Natural killer cell treated with Interleukin-12 subunit alpha and Interleukin-12 subunit beta and Interleukin-15 and Interleukin-18, amount 100 ng/mL, for 72 hours (primary cell): ENCODE results near the gene SLC16A4. TPM values are rescaled to one million over a fixed set of nuclear protein-coding genes. Genes with fewer than 3 reads are reported as not detected.
"Not testable (repeated sequence)": the region's sequence is repeated elsewhere in the genome, so short reads cannot be mapped to it uniquely, and the experiment has no call there.

ENCODE experiments used
- ATAC-seq, 2 donors: fragments of 150-1000 bp; cut with Tn5 transposase in 1 of 2; sonication (Bioruptor Pico), chemical (Tn5 transposase) in 1 of 2; 2 replicates each; pipeline ENCODE4 v1.10.0; 2021
- DNase-seq: peaks from one replicate; pipeline ENCODE4 v3.0.0; 2022; ENCODE audit warnings: low spot score
- H3K27ac Mint-ChIP-seq, 2 donors: 1 replicate in 1 of 2; 2 replicates in 1 of 2; pipeline ENCODE4 v1.8.0; 2022; ENCODE audit warnings: mixed read lengths in 2 of 2, mild to moderate bottlenecking in 1 of 2, moderate library complexity in 1 of 2
- H3K27me3 Mint-ChIP-seq, 2 donors: 1 replicate in 1 of 2; 2 replicates in 1 of 2; pipeline ENCODE4 v1.8.0; 2022; ENCODE audit warnings: mixed read lengths in 2 of 2
- H3K36me3 Mint-ChIP-seq: one replicate; pipeline ENCODE4 v1.8.0; 2022; ENCODE audit warnings: mixed read lengths
- H3K4me1 Mint-ChIP-seq, 2 donors: 1 replicate in 1 of 2; 2 replicates in 1 of 2; pipeline ENCODE4 v1.8.0; 2022; ENCODE audit warnings: low read depth in 2 of 2, mixed read lengths in 2 of 2, mild to moderate bottlenecking in 1 of 2
- H3K4me3 Mint-ChIP-seq: one replicate; pipeline ENCODE4 v1.8.0; 2022; ENCODE audit warnings: mixed read lengths
- H3K9me3 Mint-ChIP-seq: 2 replicates; pipeline ENCODE4 v1.8.0; 2022; ENCODE audit warnings: mixed read lengths
- total RNA-seq, 2 donors: library from RNA; stranded (reverse); gene quantifications; one replicate each; pipeline ENCODE4 v1.2.3, GENCODE V29; 2022

The SLC16A4 gene
- total RNA-seq, 2 donors from 2014 or later, result 0.48 TPM; not detected in 1

DNA sequence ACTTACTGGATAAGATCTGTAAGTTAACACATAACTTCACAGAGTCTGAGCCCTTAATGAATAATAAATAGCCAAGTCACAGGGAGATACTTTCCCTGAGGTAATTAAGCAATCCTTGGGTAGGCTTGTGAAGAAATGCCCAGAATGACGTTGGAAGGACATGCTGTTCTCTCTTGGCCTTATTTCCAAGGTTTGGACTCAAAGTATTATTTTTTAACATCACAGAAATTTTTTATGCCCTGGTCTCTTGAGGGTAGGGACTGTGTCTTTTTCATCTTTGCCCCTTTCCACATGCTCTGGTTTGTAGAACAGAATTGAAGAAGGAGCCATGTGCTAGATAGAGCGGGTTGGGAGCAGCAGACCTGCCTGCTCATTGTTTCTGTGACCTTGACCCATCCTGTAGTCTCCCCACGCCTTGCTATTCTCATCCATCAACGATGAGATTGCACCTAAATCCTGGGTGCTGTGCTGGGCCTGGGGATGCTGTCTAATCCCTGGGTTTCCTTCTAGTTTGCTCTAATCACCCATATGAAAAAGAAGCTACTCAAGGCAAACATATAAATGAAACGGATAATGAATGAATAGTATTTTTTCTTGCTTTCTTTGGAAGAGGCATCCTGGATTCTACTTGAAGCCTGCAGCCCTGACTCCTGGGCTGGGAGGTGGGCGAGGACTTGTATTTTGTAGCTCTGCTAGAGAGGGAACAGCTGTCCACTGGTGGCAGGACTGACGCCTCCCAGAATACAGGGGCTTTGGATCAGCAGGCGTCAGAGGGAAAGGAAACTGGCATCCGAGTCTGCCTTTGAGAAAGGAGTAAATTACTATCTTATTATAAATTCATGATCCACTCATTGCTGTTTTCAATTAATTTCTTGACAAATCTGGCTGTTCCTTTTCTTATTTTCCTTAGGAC lies 34.1 kb upstream of the SLC16A4 start:
- no peaks in the 10 kb centered on the region for H3K9me3 Mint-ChIP-seq
- no peak overlapping the region for H3K27ac Mint-ChIP-seq
- no peaks in the 10 kb centered on the region for H3K4me1 Mint-ChIP-seq

DNA sequence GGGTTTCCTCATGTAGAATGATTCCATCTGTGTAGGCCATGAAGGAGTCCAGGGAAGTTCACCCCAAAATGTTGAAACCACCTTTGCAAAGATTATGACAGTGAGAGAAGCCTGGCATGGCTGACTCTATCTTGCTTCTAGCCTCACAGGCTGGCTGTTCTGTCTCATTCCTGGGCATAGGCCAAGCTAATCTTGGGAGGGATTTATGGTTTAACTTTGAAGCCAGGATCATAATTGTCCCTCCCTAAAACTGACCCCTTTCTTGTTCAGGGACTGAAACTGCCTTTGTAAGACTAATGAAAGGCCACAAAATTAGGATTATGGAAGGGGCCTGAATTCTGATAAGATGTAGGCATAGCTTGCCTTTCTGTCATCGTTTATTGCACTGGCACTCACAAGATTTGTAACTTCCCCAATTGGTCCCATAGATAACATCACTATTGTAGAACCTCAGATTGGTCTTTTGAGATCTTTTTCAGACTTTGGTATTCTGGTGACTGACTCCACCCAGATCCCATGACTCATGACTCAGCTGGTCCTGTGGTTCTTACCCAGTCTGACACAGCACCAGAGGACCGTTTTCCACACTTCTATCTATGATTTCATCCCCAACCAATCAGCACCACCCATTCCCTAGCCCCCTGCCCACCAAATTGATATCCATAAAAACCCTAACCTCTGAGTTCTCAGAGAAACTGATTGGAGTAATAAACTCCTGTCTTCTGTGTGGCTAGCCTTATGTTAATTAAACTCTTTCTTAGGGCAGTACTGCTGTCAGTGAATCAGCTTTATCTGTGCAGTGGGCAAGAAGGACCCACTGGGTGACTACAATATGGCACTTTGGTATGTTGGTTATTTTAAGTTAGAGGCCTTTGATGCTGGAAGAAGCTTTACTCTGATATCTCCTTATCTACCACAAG lies 30.3 kb upstream of the SLC16A4 start:
- no peak overlapping the region for H3K4me3 Mint-ChIP-seq
- H3K36me3 Mint-ChIP-seq, result no peaks in the 10 kb centered on the region
- ATAC-seq (peak in 1 of 2 donors; percentile 77), DNase-seq (no peak)
- H3K9me3 Mint-ChIP-seq, result no peaks in the 10 kb centered on the region
- H3K4me1 Mint-ChIP-seq, result no peaks in the 10 kb centered on the region
- no peak overlapping the region for H3K27ac Mint-ChIP-seq
- peaks cover 0 to 4% of the 10 kb centered on the region in 2 donors for H3K27me3 Mint-ChIP-seq

More for the DNA sequence above, 34.1 kb upstream of the SLC16A4 start:
- DNase-seq (no peak), ATAC-seq (no peak)
- no peak overlapping the region for H3K4me3 Mint-ChIP-seq
- H3K36me3 Mint-ChIP-seq, result no peaks in the 10 kb centered on the region
- H3K27me3 Mint-ChIP-seq, result peaks cover 4 to 6% of the 10 kb centered on the region in 2 donors

DNA sequence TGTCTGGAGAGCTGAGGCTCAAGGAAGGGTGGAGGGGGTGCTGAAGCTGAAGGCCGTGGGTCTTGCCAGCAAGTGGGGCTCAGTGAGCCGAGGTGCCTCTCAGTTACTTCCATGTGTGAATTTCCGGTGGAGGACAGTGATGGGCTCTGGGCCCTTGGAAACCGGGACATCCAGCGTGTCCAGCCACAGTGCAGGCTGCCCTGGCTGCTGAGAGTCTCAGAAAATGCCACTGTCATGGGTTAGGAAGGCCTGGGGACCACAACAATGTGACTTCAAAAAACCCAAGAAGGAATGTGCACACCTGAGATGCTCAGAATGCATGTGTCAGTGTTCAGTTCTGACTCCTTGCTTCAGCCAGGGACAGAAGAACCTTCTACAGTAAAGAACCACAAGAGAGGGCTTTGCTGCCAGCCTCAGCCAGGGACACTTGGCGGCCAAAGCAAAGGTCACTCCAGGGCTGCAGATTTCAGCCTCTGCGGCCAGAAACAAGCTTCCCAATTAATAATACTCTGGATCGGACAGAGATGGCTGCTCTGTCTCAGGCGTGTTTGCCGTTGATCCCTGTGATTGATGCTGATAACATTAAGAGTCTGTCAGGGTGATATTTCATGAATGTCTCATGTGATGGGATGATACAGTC lies 29.3 kb upstream of the SLC16A4 start:
- Mint-ChIP-seq H3K27ac (no peak overlapping the region), H3K4me3 (no peak overlapping the region), H3K36me3 (no peaks in the 10 kb centered on the region), H3K9me3 (no peaks in the 10 kb centered on the region), H3K27me3 (peaks cover 0 to 4% of the 10 kb centered on the region in 2 donors), H3K4me1 (no peaks in the 10 kb centered on the region)
- ATAC-seq (no peak), DNase-seq (no peak)

DNA sequence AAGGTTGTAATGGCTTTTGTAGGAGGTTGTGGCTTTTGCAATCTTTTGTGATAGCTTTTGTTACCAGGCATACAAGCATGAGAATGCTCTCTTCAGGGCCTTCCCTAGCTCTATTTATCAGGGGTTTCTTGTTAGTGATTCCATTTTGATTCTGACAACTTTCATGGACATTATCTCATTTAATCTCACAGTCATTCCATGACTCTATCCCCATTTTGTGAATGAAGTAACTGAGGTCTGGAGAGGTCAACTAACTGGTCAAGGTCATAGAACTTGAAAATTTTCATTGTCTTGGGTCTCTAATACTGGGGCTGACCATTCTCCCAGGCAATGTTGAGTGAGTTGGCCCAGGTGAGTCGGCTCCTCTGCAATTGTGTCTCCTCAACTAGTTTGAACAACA lies 27.9 kb upstream of the SLC16A4 start:
- no peaks in the 10 kb centered on the region for H3K4me1 Mint-ChIP-seq
- no peak overlapping the region for H3K27ac Mint-ChIP-seq
- H3K36me3 Mint-ChIP-seq, result no peaks in the 10 kb centered on the region
- DNase-seq (no peak), ATAC-seq (no peak)
- H3K27me3 Mint-ChIP-seq, result peaks cover 0 to 2% of the 10 kb centered on the region in 2 donors
- H3K9me3 Mint-ChIP-seq, result no peaks in the 10 kb centered on the region
- H3K4me3 Mint-ChIP-seq, result no peak overlapping the region

DNA sequence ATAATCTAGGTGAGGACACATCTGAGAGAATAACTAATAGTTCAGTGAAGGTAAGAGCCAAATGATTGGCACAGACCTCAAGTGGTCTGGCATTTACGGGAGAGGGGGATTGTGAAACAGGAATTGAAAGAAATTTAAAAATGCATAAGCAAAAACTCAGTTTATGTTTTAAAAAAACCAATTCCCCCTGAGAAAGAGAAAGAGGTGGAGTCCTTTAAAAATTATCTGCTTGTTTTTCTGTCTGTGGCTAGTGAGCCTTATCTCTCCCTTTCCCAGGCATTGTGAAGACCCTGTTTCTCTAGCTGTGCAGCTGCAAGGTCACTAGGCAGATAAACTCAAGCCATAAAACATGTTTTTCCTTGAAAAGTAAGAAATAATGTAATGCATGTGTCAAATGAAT lies 22.2 kb upstream of the SLC16A4 start:
- not testable (repeated sequence) for H3K4me3 Mint-ChIP-seq, H3K9me3 Mint-ChIP-seq, ATAC-seq, H3K27ac Mint-ChIP-seq, H3K4me1 Mint-ChIP-seq, H3K27me3 Mint-ChIP-seq, H3K36me3 Mint-ChIP-seq, DNase-seq

DNA sequence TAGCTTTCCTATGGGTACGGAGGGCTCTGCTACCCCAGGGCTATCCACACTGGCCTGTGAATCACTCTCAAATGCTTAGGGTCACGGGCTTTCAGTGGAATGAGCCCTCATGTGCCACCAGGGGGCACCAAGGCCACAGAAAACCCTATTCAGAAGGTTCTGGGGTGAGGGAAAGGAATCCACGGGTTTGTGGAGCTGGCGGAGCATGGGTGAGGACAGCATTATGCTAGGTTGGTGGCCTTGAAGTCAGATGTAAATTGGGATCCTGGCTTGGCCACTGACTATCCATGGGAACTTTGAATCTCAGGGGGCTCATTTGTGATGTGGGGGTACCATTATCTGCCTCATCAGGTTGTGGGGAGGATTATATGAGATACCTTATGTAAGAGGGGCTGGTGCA lies 21.8 kb upstream of the SLC16A4 start:
- DNase-seq (no peak), ATAC-seq (peak in 1 of 2 donors; percentile 57)
- no peaks in the 10 kb centered on the region for H3K9me3 Mint-ChIP-seq
- no peaks in the 10 kb centered on the region for H3K27me3 Mint-ChIP-seq
- no peak overlapping the region for H3K27ac Mint-ChIP-seq
- H3K36me3 Mint-ChIP-seq, result peaks cover 2% of the 10 kb centered on the region
- no peak overlapping the region for H3K4me3 Mint-ChIP-seq
- peaks cover 6 to 12% of the 10 kb centered on the region in 2 donors for H3K4me1 Mint-ChIP-seq

DNA sequence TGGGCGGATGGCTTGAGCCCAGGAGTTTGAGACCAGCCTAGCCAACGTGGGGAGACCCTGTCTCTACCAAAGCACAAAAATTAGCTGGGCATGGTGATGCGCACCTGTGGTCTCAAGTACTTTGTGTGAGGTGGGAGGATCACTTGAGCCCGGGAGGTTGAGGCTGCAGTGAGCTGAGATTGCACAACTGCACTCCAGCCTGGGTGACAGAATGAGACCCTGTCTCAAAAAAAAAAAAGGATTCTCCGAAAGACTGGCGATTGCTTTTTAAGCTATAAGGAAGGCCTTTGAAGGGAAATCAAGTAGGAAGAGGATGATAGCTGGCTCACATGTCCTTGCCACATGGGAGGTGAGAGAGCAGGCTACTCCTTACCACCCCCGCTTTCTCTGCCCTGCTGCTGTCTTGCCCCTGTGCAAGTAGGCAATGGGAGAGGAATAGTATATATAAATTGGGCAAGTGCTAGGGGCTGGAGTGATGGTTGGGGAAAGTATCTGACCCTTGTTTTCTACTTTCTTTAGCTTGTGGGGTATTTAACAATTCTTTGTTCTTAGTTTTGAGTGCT lies 20.4 kb upstream of the SLC16A4 start:
- Mint-ChIP-seq H3K27me3 (no peaks in the 10 kb centered on the region), H3K9me3 (no peaks in the 10 kb centered on the region), H3K4me3 (no peak overlapping the region), H3K36me3 (peaks cover 6% of the 10 kb centered on the region), H3K27ac (no peak overlapping the region), H3K4me1 (peaks cover 9 to 18% of the 10 kb centered on the region in 2 donors)
- DNase-seq, result no peak
- no peak for ATAC-seq

DNA sequence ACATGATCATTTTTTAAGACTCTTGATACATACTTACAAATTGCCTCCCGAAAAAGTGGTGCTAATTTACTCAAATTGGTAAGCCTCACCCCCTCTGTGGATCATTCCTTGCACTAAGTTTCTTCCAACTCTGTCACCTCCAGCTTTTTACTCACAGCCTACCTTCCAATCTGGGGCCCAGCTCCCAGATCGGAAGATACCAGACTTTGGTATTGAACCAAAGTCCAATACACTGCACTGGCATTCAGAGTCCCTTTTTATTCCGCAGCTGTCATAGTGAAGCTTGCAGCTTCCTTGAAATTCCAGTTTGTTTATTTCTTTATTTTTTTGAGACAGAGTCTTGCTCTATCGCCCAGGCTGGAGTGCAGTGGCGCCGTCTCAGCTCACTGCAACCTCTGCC lies 18.5 kb upstream of the SLC16A4 start:
- H3K36me3 Mint-ChIP-seq, result peaks cover 6% of the 10 kb centered on the region
- no peaks in the 10 kb centered on the region for H3K9me3 Mint-ChIP-seq
- peak overlapping the region; percentile 99 for H3K4me3 Mint-ChIP-seq
- no peaks in the 10 kb centered on the region for H3K27me3 Mint-ChIP-seq
- no peak overlapping the region for H3K27ac Mint-ChIP-seq
- peaks cover 11 to 22% of the 10 kb centered on the region in 2 donors for H3K4me1 Mint-ChIP-seq
- ATAC-seq (no peak), DNase-seq (no peak)

DNA sequence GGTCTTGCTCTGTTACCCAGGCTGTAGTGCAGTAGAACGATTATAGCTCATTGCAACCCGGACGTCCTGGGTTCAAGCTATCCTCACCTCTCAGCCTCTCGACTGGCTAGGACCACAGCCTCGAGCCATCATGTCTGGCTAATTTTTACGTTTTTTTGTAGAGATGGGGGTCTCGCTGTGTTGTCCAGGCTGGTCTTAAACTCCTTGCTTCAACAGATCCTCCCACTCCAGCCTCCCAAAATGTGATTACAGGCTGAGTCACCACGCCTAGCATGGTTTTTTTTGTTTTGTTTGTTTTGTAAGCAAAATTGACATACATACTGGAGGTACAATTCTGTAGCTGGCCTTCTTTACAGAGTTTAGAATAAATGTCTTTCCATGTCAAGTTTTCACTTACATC lies 17.7 kb upstream of the SLC16A4 start:
- no peak for ATAC-seq
- H3K27ac Mint-ChIP-seq, result peak overlapping the region; percentile 99 to 100

DNA sequence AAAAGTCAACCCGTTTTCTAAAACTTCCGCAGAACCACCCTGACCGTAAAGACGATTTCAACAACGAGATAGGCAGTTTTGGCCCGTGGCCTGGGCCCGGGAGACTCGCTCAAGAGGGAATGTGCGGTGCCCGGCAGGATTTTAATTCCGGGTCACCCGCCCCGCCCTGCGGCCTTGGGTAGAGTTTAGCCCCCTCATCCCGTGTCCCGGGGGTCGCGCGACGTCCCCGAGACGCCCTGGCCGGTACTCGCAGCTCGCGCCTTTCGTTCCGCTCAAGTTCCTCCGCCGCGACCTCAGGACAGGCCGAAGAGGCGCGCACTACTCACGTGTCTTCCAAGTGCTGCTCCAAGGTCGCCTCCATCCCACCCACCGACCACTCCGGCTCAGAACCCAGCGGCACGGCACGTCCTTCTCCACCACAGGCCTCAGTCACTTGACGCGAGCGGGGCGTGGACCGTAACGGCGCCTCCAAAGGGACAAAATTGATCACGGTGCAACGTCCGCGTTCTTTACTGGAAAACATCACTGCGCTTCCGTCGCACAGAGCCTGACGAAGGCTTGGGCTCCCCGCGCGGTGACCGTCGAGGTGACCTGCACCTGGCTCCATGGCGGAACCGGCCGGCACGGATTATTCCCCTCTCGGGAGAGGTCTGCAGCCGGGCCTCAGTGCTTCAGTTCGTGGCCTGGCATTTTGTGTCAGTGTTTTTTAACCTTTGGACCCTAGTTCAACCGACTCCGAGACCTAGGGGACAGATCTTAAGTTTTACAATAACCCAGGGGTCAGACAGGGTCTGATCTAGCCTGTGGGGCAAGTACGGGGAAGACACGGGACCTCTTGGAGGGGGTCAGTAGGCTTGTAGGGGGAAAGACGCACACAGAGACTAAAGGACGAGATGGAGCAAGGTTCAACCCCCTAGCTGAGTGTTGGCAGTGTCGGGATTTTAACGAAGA lies 16.7 kb upstream of the SLC16A4 start, which contains the start of gene LAMTOR5:
LAMTOR5 (minus strand) TSS at position 435 of the 951 bp plus-strand sequence; CDS start at position 361, 74 bp downstream.
- Mint-ChIP-seq H3K27me3 (no peaks in the 10 kb centered on the region), H3K36me3 (peaks cover 6% of the 10 kb centered on the region)
- DNase-seq, result peak; percentile 92

More for the DNA sequence above, 17.7 kb upstream of the SLC16A4 start:
- Mint-ChIP-seq H3K27me3 (no peaks in the 10 kb centered on the region), H3K4me3 (peak overlapping the region; percentile 99), H3K4me1 (peaks cover 11 to 22% of the 10 kb centered on the region in 2 donors), H3K9me3 (no peaks in the 10 kb centered on the region), H3K36me3 (peaks cover 6% of the 10 kb centered on the region)
- DNase-seq, result no peak

DNA sequence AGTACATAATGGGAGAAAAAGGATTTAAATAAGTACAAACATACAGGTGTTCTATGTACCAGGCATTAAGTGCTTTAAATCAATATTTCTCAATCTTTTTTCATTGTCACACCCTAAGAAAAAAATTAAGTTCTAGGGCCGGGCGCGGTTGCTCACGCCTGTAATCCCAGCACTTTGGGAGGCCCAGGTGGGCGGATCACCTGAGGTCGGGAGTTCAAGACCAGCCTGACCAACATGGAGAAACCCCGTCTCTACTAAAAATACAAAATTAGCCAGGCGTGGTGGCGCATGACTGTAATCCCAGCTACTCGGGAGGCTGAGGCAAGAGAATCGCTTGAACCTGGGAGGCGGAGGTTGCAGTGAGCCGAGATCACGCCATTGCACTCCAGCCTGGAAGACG lies 15.6 kb upstream of the SLC16A4 start:
- peaks cover 11 to 22% of the 10 kb centered on the region in 2 donors for H3K4me1 Mint-ChIP-seq
- ATAC-seq, H3K36me3 Mint-ChIP-seq, DNase-seq, H3K27me3 Mint-ChIP-seq, H3K9me3 Mint-ChIP-seq: not testable (repeated sequence)
- H3K4me3 Mint-ChIP-seq, result peak overlapping the region; percentile 99
- peak overlapping the region; percentile 99 to 100 for H3K27ac Mint-ChIP-seq

More for the DNA sequence above, 16.7 kb upstream of the SLC16A4 start, which contains the start of gene LAMTOR5:
- ATAC-seq, result peak; percentile 98
- Mint-ChIP-seq H3K27ac (peak within 1 kb of the TSS; percentile 99 to 100), H3K4me1 (peaks cover 11 to 22% of the 10 kb centered on the region in 2 donors), H3K9me3 (no peaks in the 10 kb centered on the region), H3K4me3 (peak within 1 kb of the TSS; percentile 99)

DNA sequence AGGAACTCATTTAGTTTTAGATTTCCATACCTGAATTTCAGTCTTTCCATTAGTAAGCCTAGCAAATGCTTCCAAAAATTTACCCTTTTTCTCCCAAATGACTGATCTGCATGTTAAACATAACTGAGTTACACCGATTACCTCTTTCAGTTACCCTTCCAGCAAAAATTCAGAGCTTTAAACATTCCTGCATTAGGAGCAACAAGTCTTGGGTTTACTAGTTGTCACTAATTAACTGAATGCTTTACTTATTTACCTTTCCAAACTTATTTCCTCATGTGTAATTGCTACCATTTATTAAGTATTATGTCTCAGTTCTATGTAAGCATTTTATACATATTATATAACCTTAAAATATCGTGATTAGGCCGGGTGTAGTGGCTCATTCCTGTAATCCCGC lies 13.6 kb upstream of the SLC16A4 start:
- H3K27me3 Mint-ChIP-seq, result no peaks in the 10 kb centered on the region
- ATAC-seq (no peak), DNase-seq (no peak)
- H3K27ac Mint-ChIP-seq, result no peak overlapping the region
- peaks cover 11 to 22% of the 10 kb centered on the region in 2 donors for H3K4me1 Mint-ChIP-seq
- H3K4me3 Mint-ChIP-seq, result no peak overlapping the region
- H3K36me3 Mint-ChIP-seq, result peaks cover 6% of the 10 kb centered on the region
- H3K9me3 Mint-ChIP-seq, result no peaks in the 10 kb centered on the region
